Activated CD4-positive, CD25-positive, alpha-beta regulatory T cell treated with anti-CD3 and anti-CD28 coated beads, Interleukin-2, amount 50 U/mL, for 16 hours (primary cell): ENCODE data around the gene CGN.

Experiments
- DNase-seq: peaks from one replicate; pipeline ENCODE4 v3.0.0-alpha.2; 2020; ENCODE audit warnings: low read depth, low spot score

CGN gene

GRCh38 chr1:151524736-151525135, 13.5 kb downstream of the CGN start:
- DNase-seq, result no peak

- no peak for DNase-seq
These were observed 15.7 kb downstream of the CGN start for GRCh38 chr1:151526735-151527525.

- no peak for DNase-seq
These were observed 18.1 kb downstream of the CGN start for GRCh38 chr1:151529211-151529702.

- DNase-seq, result no peak
These were observed 18.6 kb downstream of the CGN start for GRCh38 chr1:151529781-151530180.

GRCh38 chr1:151530461-151530860, 19.3 kb downstream of the CGN start:
- DNase-seq, result no peak

GRCh38 chr1:151533870-151534269, 22.7 kb downstream of the CGN start:
- no peak for DNase-seq

GRCh38 chr1:151534662-151535278, 23.6 kb downstream of the CGN start:
- peak; percentile 56 for DNase-seq

- no peak for DNase-seq
These were observed 24.4 kb downstream of the CGN start for GRCh38 chr1:151535326-151536271.

- no peak for DNase-seq
These were observed 25.3 kb downstream of the CGN start for GRCh38 chr1:151536499-151536898.

GRCh38 chr1:151537112-151537511, 25.9 kb downstream of the CGN start:
- DNase-seq, result no peak

GRCh38 chr1:151539321-151540020, 28.3 kb downstream of the CGN start:
- no peak for DNase-seq

- DNase-seq, result peak; percentile 86
These were observed 29.1 kb downstream of the CGN start, which contains the start of gene TUFT1 for GRCh38 chr1:151540021-151540981. Gene TUFT1, plus strand, starts transcription at chr1:151540309. Its CDS starts 58 bp downstream, at chr1:151540367.

GRCh38 chr1:151540982-151541377, 29.8 kb downstream of the CGN start:
- DNase-seq, result no peak

- no peak for DNase-seq
These were observed 30.6 kb downstream of the CGN start for GRCh38 chr1:151541752-151542151.

GRCh38 chr1:151542710-151543129, 31.5 kb downstream of the CGN start:
- DNase-seq, result no peak

GRCh38 chr1:151545542-151545941, 34.4 kb downstream of the CGN start:
- no peak for DNase-seq

- DNase-seq, result no peak
These were observed 35.1 kb downstream of the CGN start for GRCh38 chr1:151546011-151546925.

- no peak for DNase-seq
These were observed 36.1 kb downstream of the CGN start for GRCh38 chr1:151547119-151547899.
